Chondrocyte (in vitro differentiated cells): ENCODE data around the gene FAM20A. TPM values are rescaled to one million over a fixed set of nuclear protein-coding genes. Genes with fewer than 3 reads are reported as not detected.

Experiments
- DNase-seq: peaks from one replicate; pipeline ENCODE4 v3.0.0; 2021; ENCODE audit warnings: mixed read lengths, low spot score
- H3K27ac Mint-ChIP-seq: one replicate; pipeline ENCODE4 v1.8.0; 2021; ENCODE audit warnings: mild to moderate bottlenecking, moderate library complexity, mixed read lengths; ENCODE audit not compliant: unreplicated experiment
- H3K27me3 Mint-ChIP-seq: 2 replicates; pipeline ENCODE4 v1.8.0; 2021; ENCODE audit warnings: low read depth, mixed read lengths
- H3K36me3 Mint-ChIP-seq: 2 replicates; pipeline ENCODE4 v1.8.0; 2021; ENCODE audit warnings: low read depth, mixed read lengths
- H3K4me1 Mint-ChIP-seq: 2 replicates; pipeline ENCODE4 v1.8.0; 2021; ENCODE audit warnings: low read depth, mild to moderate bottlenecking, mixed read lengths
- H3K4me3 Mint-ChIP-seq: one replicate; pipeline ENCODE4 v1.8.0; 2021; ENCODE audit warnings: mild to moderate bottlenecking, moderate library complexity, mixed read lengths; ENCODE audit not compliant: unreplicated experiment
- H3K9me3 Mint-ChIP-seq: 2 replicates; pipeline ENCODE4 v1.8.0; 2021; ENCODE audit warnings: low read depth, mixed read lengths
- total RNA-seq: library from RNA; stranded (reverse); gene quantifications from 3 replicates; pipeline ENCODE4 v1.2.1, GENCODE V29; 2021
- TF ChIP-seq, protein P1 (sequence below): fragments of 200-600 bp; sonication (generic); IDR thresholded peaks from 2 replicates; pipeline ENCODE4 v1.5.0; 2021; ENCODE audit warnings: antibody characterized with exemption, mild to moderate bottlenecking, moderate library complexity

The FAM20A gene
- total RNA-seq, 1 donor from 2014 or later = not detected

DNA sequence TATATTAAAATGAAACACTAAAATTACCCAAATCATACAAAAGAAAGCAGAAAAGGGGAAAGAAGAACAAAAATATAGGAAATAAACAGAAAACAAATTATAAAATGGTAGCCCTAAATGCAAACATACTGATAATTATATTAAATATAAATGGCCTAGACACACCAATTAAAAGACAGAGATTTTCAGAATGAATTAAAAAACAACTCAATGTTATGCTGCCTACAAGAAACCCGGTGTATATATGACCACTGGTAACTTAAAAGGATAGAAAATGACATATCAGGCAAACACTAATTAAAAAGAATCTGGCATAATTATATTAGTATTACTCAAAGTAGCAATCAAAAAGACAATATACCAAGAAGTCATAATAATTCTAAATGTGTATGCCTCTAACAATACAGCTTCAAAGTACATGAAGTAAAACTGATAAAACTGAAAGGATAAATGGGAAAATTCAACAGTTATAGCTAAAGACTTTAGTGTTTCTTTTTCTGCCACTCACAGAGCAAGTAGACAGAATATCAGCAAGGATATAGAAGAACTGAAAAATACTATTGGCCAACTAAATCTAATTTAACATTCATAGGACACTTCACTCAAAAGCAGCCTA is 7.5 kb upstream of the FAM20A start:
- H3K27me3 Mint-ChIP-seq = peaks cover 9% of the 10 kb centered on the region
- peaks cover 37% of the 10 kb centered on the region for H3K9me3 Mint-ChIP-seq
- H3K4me3 Mint-ChIP-seq = no peak overlapping the region
- peaks cover 2% of the 10 kb centered on the region for H3K36me3 Mint-ChIP-seq
- H3K4me1 Mint-ChIP-seq = no peaks in the 10 kb centered on the region
- DNase-seq = no peak
- TF ChIP-seq, protein P1, sequence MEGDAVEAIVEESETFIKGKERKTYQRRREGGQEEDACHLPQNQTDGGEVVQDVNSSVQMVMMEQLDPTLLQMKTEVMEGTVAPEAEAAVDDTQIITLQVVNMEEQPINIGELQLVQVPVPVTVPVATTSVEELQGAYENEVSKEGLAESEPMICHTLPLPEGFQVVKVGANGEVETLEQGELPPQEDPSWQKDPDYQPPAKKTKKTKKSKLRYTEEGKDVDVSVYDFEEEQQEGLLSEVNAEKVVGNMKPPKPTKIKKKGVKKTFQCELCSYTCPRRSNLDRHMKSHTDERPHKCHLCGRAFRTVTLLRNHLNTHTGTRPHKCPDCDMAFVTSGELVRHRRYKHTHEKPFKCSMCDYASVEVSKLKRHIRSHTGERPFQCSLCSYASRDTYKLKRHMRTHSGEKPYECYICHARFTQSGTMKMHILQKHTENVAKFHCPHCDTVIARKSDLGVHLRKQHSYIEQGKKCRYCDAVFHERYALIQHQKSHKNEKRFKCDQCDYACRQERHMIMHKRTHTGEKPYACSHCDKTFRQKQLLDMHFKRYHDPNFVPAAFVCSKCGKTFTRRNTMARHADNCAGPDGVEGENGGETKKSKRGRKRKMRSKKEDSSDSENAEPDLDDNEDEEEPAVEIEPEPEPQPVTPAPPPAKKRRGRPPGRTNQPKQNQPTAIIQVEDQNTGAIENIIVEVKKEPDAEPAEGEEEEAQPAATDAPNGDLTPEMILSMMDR = no peak
- no peak overlapping the region for H3K27ac Mint-ChIP-seq

DNA sequence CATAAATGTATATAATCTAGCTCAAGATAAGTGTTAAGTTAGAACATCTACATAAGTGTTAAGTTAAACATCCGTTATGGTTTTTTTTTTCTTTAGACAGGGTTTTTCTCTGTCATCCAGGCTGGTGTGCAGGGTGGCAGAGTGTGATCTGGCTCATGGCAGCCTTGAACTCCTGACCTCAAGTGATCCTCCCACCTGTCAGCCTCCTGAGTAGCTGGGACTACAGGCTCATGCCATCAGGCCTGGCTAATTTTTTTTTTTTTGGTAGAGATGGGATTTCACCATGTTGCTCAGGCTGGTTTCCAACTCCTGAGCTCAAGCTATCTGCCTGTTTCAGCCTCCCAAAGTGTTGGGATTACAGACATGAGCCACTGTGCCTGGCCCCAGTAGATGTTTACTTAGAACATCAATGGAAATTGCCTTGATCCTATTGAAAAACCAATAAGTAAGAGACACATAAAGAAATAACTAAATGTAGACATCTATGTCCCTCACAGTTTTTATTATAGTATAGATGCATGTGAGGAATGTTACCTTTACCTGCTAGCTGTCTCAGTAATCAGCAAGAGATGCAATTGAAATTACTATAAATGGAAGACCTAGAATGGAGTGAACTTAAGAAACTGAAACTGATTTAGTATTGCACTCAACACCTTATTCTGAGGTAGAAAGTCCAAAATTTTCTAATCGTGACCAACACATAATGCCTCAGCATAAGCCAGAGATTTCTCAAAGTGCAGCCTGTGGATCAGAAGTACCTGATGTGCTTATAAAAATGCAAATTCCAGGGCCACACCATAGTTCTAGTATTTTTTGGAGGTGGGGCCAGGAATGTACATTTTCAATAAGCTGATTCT is 5.5 kb upstream of the FAM20A start:
- H3K9me3 Mint-ChIP-seq = peaks cover 40% of the 10 kb centered on the region
- peaks cover 2% of the 10 kb centered on the region for H3K4me1 Mint-ChIP-seq
- peaks cover 2% of the 10 kb centered on the region for H3K36me3 Mint-ChIP-seq
- no peak for DNase-seq
- H3K27ac Mint-ChIP-seq = no peak overlapping the region
- TF ChIP-seq, protein P1 = no peak
- H3K27me3 Mint-ChIP-seq = peaks cover 16% of the 10 kb centered on the region
- H3K4me3 Mint-ChIP-seq = no peak overlapping the region

DNA sequence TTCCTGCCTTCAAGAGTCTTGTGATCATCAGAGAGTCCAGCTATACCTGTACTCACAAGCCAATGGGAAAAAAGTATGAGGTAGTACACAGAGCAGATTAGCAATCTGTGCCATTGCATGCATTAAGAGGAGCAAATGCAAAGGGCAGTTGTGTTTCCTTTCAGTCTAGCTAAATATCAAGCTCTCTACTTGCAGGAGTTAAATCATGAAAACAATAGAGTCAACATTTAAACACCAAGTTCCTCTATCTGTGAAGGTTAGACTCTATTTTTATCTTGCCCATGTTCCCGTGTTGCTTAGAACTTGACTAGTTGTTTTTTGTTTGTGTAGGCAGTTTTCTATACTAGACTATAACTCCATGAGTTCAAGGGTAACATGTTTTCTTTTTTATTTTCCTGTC is 4.7 kb upstream of the FAM20A start:
- no peak overlapping the region for H3K4me3 Mint-ChIP-seq
- peaks cover 2% of the 10 kb centered on the region for H3K36me3 Mint-ChIP-seq
- H3K27ac Mint-ChIP-seq = no peak overlapping the region
- TF ChIP-seq, protein P1 = no peak
- DNase-seq = no peak
- H3K9me3 Mint-ChIP-seq = peaks cover 39% of the 10 kb centered on the region
- H3K4me1 Mint-ChIP-seq = peaks cover 4% of the 10 kb centered on the region
- H3K27me3 Mint-ChIP-seq = peaks cover 18% of the 10 kb centered on the region

DNA sequence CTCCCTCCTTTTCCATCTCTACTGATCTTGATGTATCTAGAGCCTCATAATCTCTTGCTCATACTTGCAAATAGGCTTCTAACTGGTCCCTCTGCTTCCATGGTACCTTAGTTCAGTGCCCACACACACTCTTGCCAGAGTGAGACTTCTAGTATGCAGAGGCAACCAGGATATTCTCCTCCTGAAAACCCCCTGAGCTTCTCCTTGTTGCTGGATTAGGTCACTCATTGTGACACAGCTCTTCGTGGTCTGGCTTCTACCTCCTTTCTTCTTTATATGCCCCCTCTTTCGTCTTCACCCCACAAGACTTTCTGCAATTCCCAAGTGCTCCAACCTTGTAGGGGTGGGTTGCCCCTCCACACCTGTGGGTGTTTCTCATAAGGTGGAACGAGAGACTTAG is 2.5 kb upstream of the FAM20A start:
- Mint-ChIP-seq H3K4me3 (no peak overlapping the region), H3K27me3 (peaks cover 28% of the 10 kb centered on the region), H3K9me3 (peaks cover 20% of the 10 kb centered on the region), H3K36me3 (peaks cover 2% of the 10 kb centered on the region), H3K4me1 (peaks cover 8% of the 10 kb centered on the region), H3K27ac (no peak overlapping the region)
- TF ChIP-seq, protein P1 = no peak
- DNase-seq = no peak

DNA sequence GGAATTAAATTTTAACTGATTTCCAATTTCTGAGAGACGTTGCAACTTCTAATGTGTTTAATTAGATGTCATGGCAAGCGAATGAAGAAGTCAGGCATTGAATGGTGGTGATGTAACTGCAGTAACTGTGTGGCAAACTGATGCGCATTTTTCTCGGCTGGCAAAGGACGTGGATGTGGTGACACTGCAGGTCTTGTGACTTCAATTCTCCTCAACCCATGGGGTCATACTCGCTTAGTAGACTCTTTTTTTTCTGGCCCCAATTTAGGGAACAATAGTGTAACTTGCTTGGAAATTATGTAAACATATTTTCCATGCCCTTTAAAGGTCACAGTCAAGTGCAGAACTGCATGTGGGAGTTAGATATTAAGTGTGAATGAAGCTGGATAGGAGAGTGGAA is 1.9 kb upstream of the FAM20A start:
- Mint-ChIP-seq H3K4me1 (peaks cover 8% of the 10 kb centered on the region), H3K27me3 (peaks cover 29% of the 10 kb centered on the region), H3K9me3 (peaks cover 19% of the 10 kb centered on the region), H3K36me3 (peaks cover 2% of the 10 kb centered on the region), H3K27ac (no peak overlapping the region), H3K4me3 (no peak overlapping the region)
- TF ChIP-seq, protein P1 = no peak
- no peak for DNase-seq
